ENCODE results near the gene FEM1B.

The FEM1B gene

GRCh38 chr15:68307131-68307928, 29.8 kb downstream of the FEM1B start:
- no peak for TF ChIP-seq EZH2phosphoT487 (IDR thresholded peaks at IDR 0.05; ENCODE audit: low read length)
- TF ChIP-seq EZH2 (optimal IDR thresholded peaks at IDR 0.05; ENCODE audit: low read depth, low read length): no peak
- no peak for TF ChIP-seq CTCF (IDR thresholded peaks at IDR 0.05; ENCODE audit: low read length)
- Histone ChIP-seq H3K9me2 (replicated peaks; ENCODE audit: insufficient read depth, low read length) (no peaks in the 10 kb centered on the region), H3K36me3 (replicated peaks; ENCODE audit: insufficient read depth, low read length) (no peaks in the 10 kb centered on the region), H3K27ac (ENCODE audit: low read length) (no peak overlapping the region), H3F3A (ENCODE audit: insufficient read depth, low read length) (peaks cover 28% of the 10 kb centered on the region), H3K27me3 (replicated peaks; ENCODE audit: insufficient read depth, low read length) (no peaks in the 10 kb centered on the region), H3K4me3 (ENCODE audit: low read length) (0 out of 2 replicates have a peak overlapping the region, but pooled peaks have one; percentile 58), H2AFZ (ENCODE audit: low read length) (peak overlapping the region; percentile 63), H3K79me2 (ENCODE audit: low read length) (peaks cover 13% of the 10 kb centered on the region), H3K4me2 (ENCODE audit: low read depth, low read length) (peak overlapping the region; percentile 89), H3K4me1 (ENCODE audit: low read length) (peaks cover 38% of the 10 kb centered on the region), H3K9ac (ENCODE audit: low read length) (peak overlapping the region; percentile 20; the same call in 1 of the 2 replicates), H3K9me3 (replicated peaks; ENCODE audit: insufficient read depth, low read length) (no peaks in the 10 kb centered on the region), H4K20me1 (ENCODE audit: insufficient read depth, low read length) (no peaks in the 10 kb centered on the region)
- no peak for DNase-seq

GRCh38 chr15:68309024-68309423, 31.5 kb downstream of the FEM1B start:
- H4K20me1 ChIP-seq (ENCODE audit: insufficient read depth, low read length): no peaks in the 10 kb centered on the region
- no peak overlapping the region for H3K4me3 ChIP-seq (ENCODE audit: low read length)
- no peaks in the 10 kb centered on the region for H3K27me3 ChIP-seq (replicated peaks; ENCODE audit: insufficient read depth, low read length)
- no peaks in the 10 kb centered on the region for H3K9me3 ChIP-seq (replicated peaks; ENCODE audit: insufficient read depth, low read length)
- peaks cover 26% of the 10 kb centered on the region for H3K4me1 ChIP-seq (ENCODE audit: low read length)
- peaks cover 12% of the 10 kb centered on the region for H3K79me2 ChIP-seq (ENCODE audit: low read length)
- no peak overlapping the region for H3K27ac ChIP-seq (ENCODE audit: low read length)
- no peaks in the 10 kb centered on the region for H3K36me3 ChIP-seq (replicated peaks; ENCODE audit: insufficient read depth, low read length)
- no peak overlapping the region for H3K9ac ChIP-seq (ENCODE audit: low read length)
- peaks cover 23% of the 10 kb centered on the region for H3F3A ChIP-seq (ENCODE audit: insufficient read depth, low read length)
- no peaks in the 10 kb centered on the region for H3K9me2 ChIP-seq (replicated peaks; ENCODE audit: insufficient read depth, low read length)
- no peak overlapping the region for H2AFZ ChIP-seq (ENCODE audit: low read length)
- TF ChIP-seq EZH2 (optimal IDR thresholded peaks at IDR 0.05; ENCODE audit: low read depth, low read length) (no peak), EZH2phosphoT487 (IDR thresholded peaks at IDR 0.05; ENCODE audit: low read length) (no peak), CTCF (IDR thresholded peaks at IDR 0.05; ENCODE audit: low read length) (no peak)
- no peak overlapping the region for H3K4me2 ChIP-seq (ENCODE audit: low read depth, low read length)
- DNase-seq: no peak

GRCh38 chr15:68310178-68310803, 32.7 kb downstream of the FEM1B start:
- Histone ChIP-seq H3K4me2 (ENCODE audit: low read depth, low read length) (no peak overlapping the region), H3K9me3 (replicated peaks; ENCODE audit: insufficient read depth, low read length) (no peaks in the 10 kb centered on the region), H3K27ac (ENCODE audit: low read length) (no peak overlapping the region), H3K4me1 (ENCODE audit: low read length) (peaks cover 13% of the 10 kb centered on the region), H4K20me1 (ENCODE audit: insufficient read depth, low read length) (no peaks in the 10 kb centered on the region), H3K4me3 (ENCODE audit: low read length) (no peak overlapping the region), H3K36me3 (replicated peaks; ENCODE audit: insufficient read depth, low read length) (no peaks in the 10 kb centered on the region), H3K27me3 (replicated peaks; ENCODE audit: insufficient read depth, low read length) (no peaks in the 10 kb centered on the region), H2AFZ (ENCODE audit: low read length) (no peak overlapping the region), H3K9ac (ENCODE audit: low read length) (no peak overlapping the region), H3K9me2 (replicated peaks; ENCODE audit: insufficient read depth, low read length) (no peaks in the 10 kb centered on the region), H3K79me2 (ENCODE audit: low read length) (peaks cover 4% of the 10 kb centered on the region), H3F3A (ENCODE audit: insufficient read depth, low read length) (peaks cover 10% of the 10 kb centered on the region)
- TF ChIP-seq EZH2phosphoT487 (IDR thresholded peaks at IDR 0.05; ENCODE audit: low read length) (no peak), EZH2 (optimal IDR thresholded peaks at IDR 0.05; ENCODE audit: low read depth, low read length) (no peak), CTCF (IDR thresholded peaks at IDR 0.05; ENCODE audit: low read length) (no peak)
- DNase-seq: no peak

Measured in MM.1S (cell line).